Measurements from ENCODE around the gene D2HGDH. TPM values are rescaled to one million over a fixed set of nuclear protein-coding genes. Genes with fewer than 3 reads are reported as not detected.

The D2HGDH gene
- total RNA-seq, 1 experiment from 2014 or later, result 46.3 TPM

GRCh38 chr2:241812730-241813643, 78.6 kb downstream of the D2HGDH start:
- H3K9me2 ChIP-seq (ENCODE audit: insufficient read depth), result no peaks in the 10 kb centered on the region
- no peaks in the 10 kb centered on the region for H3K79me2 ChIP-seq (ENCODE audit: insufficient read depth, low read length)
- intact Hi-C loops (cut with micrococcal nuclease), result no loop called here
- ChIA-PET POLR2A (no interaction called here), RAD21 (ENCODE audit: low non-redundant PET in 1 of 2, low total read pairs in 2 of 2, uncharacterized antibody in 2 of 2, unreplicated experiment in 2 of 2) (no interaction called here), CTCF (no interaction called here)
- DNase-seq (ENCODE audit: low read depth, low spot score) (no peak), ATAC-seq (no peak)
- H3K36me3 ChIP-seq (ENCODE audit: control insufficient read depth in 1 of 2, insufficient read depth in 2 of 2, low read length in 2 of 2), result no peaks in the 10 kb centered on the region
- no peak overlapping the region for H3K4me2 ChIP-seq (ENCODE audit: low read length)
- H2AFZ ChIP-seq (ENCODE audit: low read depth, low read length, poor library complexity, severe bottlenecking), result no peak overlapping the region
- H3K27ac ChIP-seq (ENCODE audit: low read depth, low read length), result no peak overlapping the region
- H3K4me3 ChIP-seq (replicated peaks in 1 of 2; ENCODE audit: low read depth in 1 of 2, low read length in 2 of 2), result no peak overlapping the region
- H3K27me3 ChIP-seq (ENCODE audit: insufficient read depth, low read length), result no peaks in the 10 kb centered on the region
- no TSS peak for BruUV-seq (replicated peaks)
- no peaks in the 10 kb centered on the region for H3K4me1 ChIP-seq (ENCODE audit: control insufficient read depth in 1 of 2, insufficient read depth in 2 of 2, low read length in 2 of 2)
- TF ChIP-seq CBX3 (IDR thresholded peaks at IDR 0.05; ENCODE audit: low read depth) (no peak), EGR1 (IDR thresholded peaks at IDR 0.05; ENCODE audit: low read depth) (no peak), ATF3 (IDR thresholded peaks at IDR 0.05) (no peak), TCF7L2 (IDR thresholded peaks at IDR 0.05; ENCODE audit: borderline replicate concordance, extremely low read depth, insufficient read depth, insufficient read length) (no peak), ZNF274 (IDR thresholded peaks at IDR 0.05; ENCODE audit: low read depth, low read length) (no peak), EZH2 (IDR thresholded peaks at IDR 0.05) (no peak), RAD21 (IDR thresholded peaks at IDR 0.05; ENCODE audit: low read depth) (no peak), CTCF (IDR thresholded peaks at IDR 0.05 in 2 of 3, conservative IDR thresholded peaks at IDR 0.05 in 1 of 3; ENCODE audit: borderline replicate concordance in 1 of 3, insufficient read depth in 1 of 3, low read depth in 2 of 3, low read length in 2 of 3) (no peak), ZFX (IDR thresholded peaks at IDR 0.05) (no peak), CEBPB (IDR thresholded peaks at IDR 0.05; ENCODE audit: low read depth) (no peak), YY1 (IDR thresholded peaks at IDR 0.05; ENCODE audit: extremely low read depth, insufficient replicate concordance, low read depth, low read length) (no peak), ELF1 (IDR thresholded peaks at IDR 0.05; ENCODE audit: borderline replicate concordance, low read depth) (no peak), MAX (IDR thresholded peaks at IDR 0.05) (no peak), JUND (IDR thresholded peaks at IDR 0.05) (no peak), EZH2phosphoT487 (IDR thresholded peaks at IDR 0.05; ENCODE audit: borderline replicate concordance) (no peak), POLR2A (IDR thresholded peaks at IDR 0.05; ENCODE audit: borderline replicate concordance, extremely low read depth, insufficient read depth, insufficient read length) (no peak), SRF (IDR thresholded peaks at IDR 0.05; ENCODE audit: low read depth) (no peak), SP1 (IDR thresholded peaks at IDR 0.05; ENCODE audit: low read depth) (no peak), ZBTB33 (IDR thresholded peaks at IDR 0.05; ENCODE audit: extremely low read depth, insufficient replicate concordance, low read length) (no peak)
- H3K9ac ChIP-seq (ENCODE audit: low read length), result no peak overlapping the region
- no peaks in the 10 kb centered on the region for H3K9me3 ChIP-seq (ENCODE audit: control insufficient read depth in 1 of 2, insufficient read depth in 1 of 2, low read depth in 1 of 2, low read length in 2 of 2)
- no peaks in the 10 kb centered on the region for H4K20me1 ChIP-seq (ENCODE audit: insufficient read depth)
